ENCODE results near the gene STAC3.
"Not testable (repeated sequence)": the region's sequence is repeated elsewhere in the genome, so short reads cannot be mapped to it uniquely, and the experiment has no call there.

The STAC3 gene

GRCh38 chr12:57250956-57251355, at the start of gene STAC3:
Gene STAC3, minus strand, starts transcription at chr12:57251187. Its CDS starts 1,551 bp downstream, at chr12:57249636.
- TF ChIP-seq SUZ12 (IDR thresholded peaks at IDR 0.05; ENCODE audit: extremely low read depth, insufficient read depth, insufficient read length) (no peak), ZNF274 (IDR thresholded peaks at IDR 0.05; ENCODE audit: low read depth, low read length) (no peak), YY1 (IDR thresholded peaks at IDR 0.05; ENCODE audit: insufficient read depth, insufficient read length) (no peak)

DNA sequence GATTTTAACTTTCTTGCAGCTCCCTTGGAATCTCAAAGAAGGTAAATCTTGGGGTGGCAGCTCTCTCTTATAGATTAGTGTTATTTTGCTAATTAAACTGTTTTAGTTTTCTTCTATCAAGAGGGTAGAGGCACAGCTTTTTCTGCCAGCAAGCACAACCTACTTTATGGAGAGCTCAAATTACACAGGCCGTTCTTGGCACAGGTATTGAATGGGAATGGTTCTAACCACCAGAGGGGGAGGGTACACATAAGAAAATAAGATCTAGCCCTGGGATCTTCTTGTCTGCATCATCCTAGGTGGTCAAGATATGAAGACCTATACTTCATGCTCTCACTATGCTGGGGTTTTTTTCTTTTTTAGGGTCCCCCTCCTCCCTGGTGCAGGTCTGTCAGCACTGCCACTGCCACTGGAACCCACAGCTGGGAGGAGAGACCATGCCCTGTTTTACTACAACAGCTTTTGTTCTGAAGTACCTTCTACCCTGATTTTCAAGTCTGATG, 48.6 kb upstream of the STAC3 start:
- DNase-seq (ENCODE audit: low read depth, low spot score), result no peak
- Histone ChIP-seq H3K9ac (ENCODE audit: insufficient read length, low read depth) (no peak overlapping the region), H3K9me3 (ENCODE audit: insufficient read depth, low read length) (no peaks in the 10 kb centered on the region), H3K36me3 (ENCODE audit: insufficient read depth, insufficient read length, low read length) (peaks cover 19% of the 10 kb centered on the region), H3K27me3 (ENCODE audit: insufficient read depth, insufficient read length) (no peaks in the 10 kb centered on the region), H3K4me3 (ENCODE audit: insufficient read length, low read depth) (no peak overlapping the region), H3K4me1 (ENCODE audit: insufficient read depth, insufficient read length) (peaks cover 4% of the 10 kb centered on the region)
- no peak for TF ChIP-seq SUZ12 (IDR thresholded peaks at IDR 0.05; ENCODE audit: extremely low read depth, insufficient read depth, insufficient read length)
- TF ChIP-seq YY1 (IDR thresholded peaks at IDR 0.05; ENCODE audit: insufficient read depth, insufficient read length), result no peak
- no peak for TF ChIP-seq ZNF274 (IDR thresholded peaks at IDR 0.05; ENCODE audit: low read depth, low read length)

More at GRCh38 chr12:57250956-57251355, at the start of gene STAC3:
- no peaks in the 10 kb centered on the region for H3K27me3 ChIP-seq (ENCODE audit: insufficient read depth, insufficient read length)
- no peak for DNase-seq (ENCODE audit: low read depth, low spot score)
- H3K36me3 ChIP-seq (ENCODE audit: insufficient read depth, insufficient read length, low read length), result peaks cover 11% of the 10 kb centered on the region
- H3K4me3 ChIP-seq (ENCODE audit: insufficient read length, low read depth), result no peak within 1 kb of the TSS
- no peak within 1 kb of the TSS for H3K9ac ChIP-seq (ENCODE audit: insufficient read length, low read depth)
- H3K4me1 ChIP-seq (ENCODE audit: insufficient read depth, insufficient read length), result no peaks in the 10 kb centered on the region
- H3K9me3 ChIP-seq (ENCODE audit: insufficient read depth, low read length), result no peaks in the 10 kb centered on the region

DNA sequence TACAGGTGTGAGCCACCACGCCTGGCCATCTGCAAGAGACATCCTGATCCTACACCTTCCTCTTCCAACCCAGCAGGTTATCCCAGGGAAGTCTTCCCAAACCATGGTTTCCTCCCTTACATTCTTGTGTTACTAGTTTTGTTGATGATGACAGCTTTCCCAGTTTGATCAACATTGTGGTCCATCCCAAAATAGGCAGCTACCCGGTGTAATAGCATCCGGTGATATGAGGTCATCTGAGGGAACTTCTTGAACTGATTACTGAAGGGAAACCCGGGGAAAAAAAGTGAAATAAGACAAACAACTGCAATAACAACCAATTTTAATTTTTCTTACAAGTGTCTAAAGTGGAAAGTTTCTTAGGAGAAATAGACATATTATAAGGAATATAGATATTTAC, 45.3 kb upstream of the STAC3 start:
- no peaks in the 10 kb centered on the region for H3K27me3 ChIP-seq (ENCODE audit: insufficient read depth, insufficient read length)
- no peaks in the 10 kb centered on the region for H3K9me3 ChIP-seq (ENCODE audit: insufficient read depth, low read length)
- no peak for TF ChIP-seq SUZ12 (IDR thresholded peaks at IDR 0.05; ENCODE audit: extremely low read depth, insufficient read depth, insufficient read length)
- TF ChIP-seq YY1 (IDR thresholded peaks at IDR 0.05; ENCODE audit: insufficient read depth, insufficient read length), result no peak
- no peak for TF ChIP-seq ZNF274 (IDR thresholded peaks at IDR 0.05; ENCODE audit: low read depth, low read length)
- H3K36me3 ChIP-seq (ENCODE audit: insufficient read depth, insufficient read length, low read length), result peaks cover 23% of the 10 kb centered on the region
- no peak overlapping the region for H3K4me3 ChIP-seq (ENCODE audit: insufficient read length, low read depth)
- H3K4me1 ChIP-seq (ENCODE audit: insufficient read depth, insufficient read length), result peaks cover 4% of the 10 kb centered on the region
- DNase-seq (ENCODE audit: low read depth, low spot score), result no peak
- no peak overlapping the region for H3K9ac ChIP-seq (ENCODE audit: insufficient read length, low read depth)

GRCh38 chr12:57282073-57282472, 31.1 kb upstream of the STAC3 start:
- not testable (repeated sequence) for H3K4me1 ChIP-seq (ENCODE audit: insufficient read depth, insufficient read length)
- peaks cover 19% of the 10 kb centered on the region for H3K36me3 ChIP-seq (ENCODE audit: insufficient read depth, insufficient read length, low read length)

GRCh38 chr12:57280211-57281062, 29.4 kb upstream of the STAC3 start:
- H3K36me3 ChIP-seq (ENCODE audit: insufficient read depth, insufficient read length, low read length), result peaks cover 19% of the 10 kb centered on the region
- TF ChIP-seq ZNF274 (IDR thresholded peaks at IDR 0.05; ENCODE audit: low read depth, low read length) (no peak), YY1 (IDR thresholded peaks at IDR 0.05; ENCODE audit: insufficient read depth, insufficient read length) (no peak), SUZ12 (IDR thresholded peaks at IDR 0.05; ENCODE audit: extremely low read depth, insufficient read depth, insufficient read length) (no peak)
- no peaks in the 10 kb centered on the region for H3K9me3 ChIP-seq (ENCODE audit: insufficient read depth, low read length)
- H3K4me1 ChIP-seq (ENCODE audit: insufficient read depth, insufficient read length), result peaks cover 5% of the 10 kb centered on the region
- DNase-seq (ENCODE audit: low read depth, low spot score), result no peak
- no peak overlapping the region for H3K4me3 ChIP-seq (ENCODE audit: insufficient read length, low read depth)
- peak overlapping the region; percentile 0 for H3K9ac ChIP-seq (ENCODE audit: insufficient read length, low read depth)
- no peaks in the 10 kb centered on the region for H3K27me3 ChIP-seq (ENCODE audit: insufficient read depth, insufficient read length)

More at GRCh38 chr12:57282073-57282472, 31.1 kb upstream of the STAC3 start:
- not testable (repeated sequence) for H3K9me3 ChIP-seq (ENCODE audit: insufficient read depth, low read length); H3K9ac ChIP-seq (ENCODE audit: insufficient read length, low read depth); H3K4me3 ChIP-seq (ENCODE audit: insufficient read length, low read depth); H3K27me3 ChIP-seq (ENCODE audit: insufficient read depth, insufficient read length); DNase-seq (ENCODE audit: low read depth, low spot score)

DNA sequence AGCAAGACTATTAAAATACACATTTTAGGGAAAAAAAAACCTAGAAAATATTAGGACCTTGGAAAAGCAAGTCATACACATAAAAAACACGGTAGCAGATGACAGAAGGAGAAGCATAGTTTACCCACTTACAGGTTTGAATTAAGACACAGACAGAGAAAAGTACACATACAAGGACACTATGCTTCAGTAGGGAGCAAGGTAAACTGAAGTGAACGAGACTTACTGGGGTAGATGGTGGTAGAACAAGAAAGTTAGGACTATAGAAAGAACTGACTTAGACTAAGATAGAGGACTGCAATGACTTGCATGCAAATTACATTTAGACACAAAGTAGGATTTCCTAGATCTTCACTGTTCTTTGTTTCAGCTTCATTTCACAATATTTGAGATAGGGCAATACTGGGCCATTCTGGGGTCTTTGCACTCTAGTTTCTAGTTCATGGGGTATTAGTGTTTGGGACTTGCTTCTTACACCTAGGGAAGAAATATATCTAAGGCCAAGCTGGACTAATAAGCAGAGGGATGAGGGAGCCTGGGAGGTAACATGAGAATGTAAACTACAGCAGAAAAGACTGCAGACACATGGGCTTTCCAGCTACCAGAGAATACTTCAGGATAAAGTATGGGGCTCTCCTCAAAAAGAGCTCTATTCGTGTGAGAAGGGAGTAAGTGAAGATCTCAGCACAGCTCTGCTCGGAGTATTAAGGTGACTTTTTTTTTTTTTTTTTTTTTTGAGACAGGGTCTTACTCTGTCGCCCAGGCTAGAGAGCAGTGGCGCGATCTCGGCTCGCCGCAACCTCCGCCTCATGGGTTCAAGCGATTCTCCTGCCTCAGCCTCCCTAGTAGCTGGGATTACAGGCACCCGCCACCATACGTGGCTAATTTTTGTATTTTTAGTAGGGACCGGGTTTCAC, 27.7 kb upstream of the STAC3 start:
- no peaks in the 10 kb centered on the region for H3K27me3 ChIP-seq (ENCODE audit: insufficient read depth, insufficient read length)
- H3K9ac ChIP-seq (ENCODE audit: insufficient read length, low read depth), result no peak overlapping the region
- no peak for TF ChIP-seq SUZ12 (IDR thresholded peaks at IDR 0.05; ENCODE audit: extremely low read depth, insufficient read depth, insufficient read length)
- no peak for TF ChIP-seq YY1 (IDR thresholded peaks at IDR 0.05; ENCODE audit: insufficient read depth, insufficient read length)
- TF ChIP-seq ZNF274 (IDR thresholded peaks at IDR 0.05; ENCODE audit: low read depth, low read length), result no peak
- H3K36me3 ChIP-seq (ENCODE audit: insufficient read depth, insufficient read length, low read length), result peaks cover 17% of the 10 kb centered on the region
- no peak overlapping the region for H3K4me3 ChIP-seq (ENCODE audit: insufficient read length, low read depth)
- no peak for DNase-seq (ENCODE audit: low read depth, low spot score)
- H3K9me3 ChIP-seq (ENCODE audit: insufficient read depth, low read length), result no peaks in the 10 kb centered on the region
- peaks cover 3% of the 10 kb centered on the region for H3K4me1 ChIP-seq (ENCODE audit: insufficient read depth, insufficient read length)

Measured in NT2/D1 (cell line).